Measurements from ENCODE around the gene DNAJB6.
A peak's percentile ranks its signal among the peaks of the same experiment; 100 is the strongest.

DNAJB6 gene

DNA sequence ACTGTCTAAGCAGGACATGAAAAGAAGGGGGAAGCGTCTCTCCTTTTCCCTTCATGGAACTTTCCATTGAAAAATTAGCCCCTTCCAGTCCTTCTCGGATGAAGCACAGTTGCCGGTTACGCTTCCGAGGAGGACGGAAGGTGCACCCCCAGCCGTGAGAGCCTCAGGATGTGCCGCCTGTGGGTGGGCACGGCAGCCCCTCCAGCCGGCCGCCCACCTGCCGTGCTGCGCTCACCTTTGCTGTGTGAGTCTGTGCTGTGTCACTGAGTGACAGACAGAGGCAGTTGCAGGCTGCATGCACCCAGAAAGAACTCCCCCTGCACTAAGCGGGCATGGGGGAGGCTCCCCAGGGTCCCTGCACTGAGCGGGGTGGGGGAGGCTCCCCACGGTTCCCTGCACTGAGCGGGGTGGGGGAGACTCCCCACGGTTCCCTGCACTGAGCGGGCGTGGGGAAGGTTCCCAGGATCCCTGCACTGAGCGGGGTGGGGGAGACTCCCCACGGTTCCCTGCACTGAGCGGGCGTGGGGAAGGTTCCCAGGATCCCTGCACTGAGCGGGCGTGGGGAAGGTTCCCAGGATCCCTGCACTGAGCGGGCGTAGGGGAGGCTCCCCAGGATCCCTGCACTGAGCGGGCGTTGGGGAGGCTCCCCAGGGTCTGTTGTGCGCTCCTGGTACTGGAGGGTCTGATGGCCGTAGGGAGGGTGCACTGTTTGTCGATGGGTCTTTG is 74.2 kb downstream of the DNAJB6 start:
- DNase-seq, result no peak

DNA sequence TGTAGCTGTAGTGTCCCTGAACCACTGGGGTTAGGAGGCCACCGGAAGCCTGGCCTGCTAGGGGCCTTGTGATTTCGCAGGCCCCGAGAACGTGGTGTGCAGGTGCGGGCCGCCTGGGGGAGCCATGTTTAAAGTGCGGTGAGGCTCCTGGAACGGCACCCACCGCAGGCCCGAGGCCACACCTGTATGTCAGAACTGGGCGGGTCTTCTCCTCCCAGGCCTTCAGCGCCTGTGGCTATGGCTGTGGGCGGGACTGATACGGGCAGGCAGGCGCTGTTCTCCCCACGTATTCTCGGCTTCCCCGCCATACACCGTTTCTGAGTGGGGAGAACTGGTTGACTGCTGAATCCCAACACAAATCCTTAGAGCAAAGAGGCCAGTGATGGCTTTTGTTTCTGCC is 74.8 kb downstream of the DNAJB6 start:
- no peak for DNase-seq

DNA sequence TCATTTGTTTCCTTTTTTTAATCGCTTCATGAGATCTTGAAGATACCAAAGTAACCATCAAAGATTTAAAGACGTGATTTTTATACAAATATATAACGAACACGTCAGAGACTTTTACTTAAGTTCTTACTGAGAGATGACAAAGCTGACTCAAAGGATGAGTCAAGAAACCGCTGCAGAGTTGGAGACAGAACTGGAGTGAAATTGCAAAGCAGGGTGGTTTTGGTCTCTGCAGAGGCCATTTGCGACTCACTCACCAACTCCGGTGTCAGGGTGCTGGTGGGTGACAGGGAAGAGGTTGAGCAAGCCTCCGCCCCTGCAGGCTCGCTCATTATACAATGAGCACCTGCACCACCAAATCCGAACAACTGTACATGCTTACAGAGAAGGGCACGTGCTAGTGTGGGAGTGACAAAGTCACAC is 75.2 kb downstream of the DNAJB6 start:
- DNase-seq, result peak; percentile 74

DNA sequence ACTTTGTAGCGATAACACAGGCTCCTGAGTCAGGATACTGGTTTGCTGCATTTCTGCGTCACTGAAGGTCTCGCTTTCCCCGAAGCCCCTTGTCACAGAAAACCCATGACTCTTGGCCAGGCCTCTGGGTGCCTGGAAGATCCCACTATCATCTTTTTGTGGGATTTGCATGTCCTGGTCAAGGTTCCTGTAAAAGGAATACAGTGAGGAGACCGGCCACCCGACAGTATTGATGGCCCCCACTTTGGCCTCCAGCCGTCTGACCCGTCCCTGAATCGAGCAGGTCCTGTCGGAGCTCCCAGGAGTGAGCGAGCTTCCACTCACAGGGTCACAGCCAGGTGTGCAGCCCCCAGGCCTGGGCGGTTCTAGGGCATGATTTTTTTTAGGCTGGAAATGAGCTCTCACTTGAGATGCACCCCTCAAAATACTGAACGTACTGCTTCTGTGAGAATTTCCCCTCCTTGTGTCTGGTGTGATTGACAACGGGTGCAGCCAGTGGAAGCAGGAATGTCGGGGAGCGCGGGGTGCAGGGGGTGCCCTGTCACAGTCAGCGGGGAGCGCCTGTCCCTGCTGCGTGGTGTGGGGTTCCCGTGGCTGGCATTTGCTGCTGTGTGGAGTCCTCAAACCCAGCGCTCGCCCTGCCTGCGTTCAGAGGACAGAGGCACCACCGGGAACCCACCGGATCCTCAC is 75.8 kb downstream of the DNAJB6 start:
- DNase-seq, result no peak

DNA sequence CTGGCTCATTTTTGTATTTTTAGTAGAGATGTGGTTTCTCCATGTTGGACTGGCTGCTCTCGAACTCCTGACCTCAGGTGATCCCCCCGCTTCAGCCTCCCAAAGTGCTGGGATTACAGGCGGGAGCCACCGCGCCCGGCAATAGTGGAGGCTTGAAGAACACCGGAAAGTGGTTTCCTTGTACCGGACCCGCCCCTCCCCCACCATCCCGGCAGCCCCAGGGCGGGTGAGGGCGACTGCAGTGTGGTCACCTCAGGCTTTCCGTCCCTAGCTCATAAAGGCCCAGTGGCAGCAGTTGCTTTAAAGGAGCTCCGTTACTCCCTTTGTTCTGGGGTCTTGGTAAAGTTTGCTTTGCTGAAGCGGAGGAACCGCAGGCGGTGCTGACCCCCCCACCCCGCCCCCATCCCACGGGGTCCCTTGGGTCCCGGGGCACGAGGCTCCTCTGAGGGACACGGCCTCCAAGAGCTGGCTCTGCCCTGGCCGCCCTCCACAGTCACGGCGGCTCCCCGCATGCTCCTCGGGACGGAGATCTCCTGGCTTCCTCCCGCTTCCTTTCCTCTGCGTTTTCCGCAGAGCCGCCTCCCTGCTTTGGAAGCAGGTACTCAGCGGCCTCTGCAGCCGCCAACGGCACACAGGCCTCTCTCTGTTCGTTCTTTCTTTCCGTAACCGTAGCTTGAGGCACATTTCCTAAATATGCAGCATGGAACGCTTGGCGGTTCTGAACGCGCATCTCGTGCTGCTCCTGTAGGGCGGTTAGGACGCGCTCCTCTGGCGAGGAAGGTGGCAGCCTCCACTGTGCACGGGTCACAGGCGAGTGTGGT is 77.3 kb downstream of the DNAJB6 start:
- DNase-seq, result no peak

DNA sequence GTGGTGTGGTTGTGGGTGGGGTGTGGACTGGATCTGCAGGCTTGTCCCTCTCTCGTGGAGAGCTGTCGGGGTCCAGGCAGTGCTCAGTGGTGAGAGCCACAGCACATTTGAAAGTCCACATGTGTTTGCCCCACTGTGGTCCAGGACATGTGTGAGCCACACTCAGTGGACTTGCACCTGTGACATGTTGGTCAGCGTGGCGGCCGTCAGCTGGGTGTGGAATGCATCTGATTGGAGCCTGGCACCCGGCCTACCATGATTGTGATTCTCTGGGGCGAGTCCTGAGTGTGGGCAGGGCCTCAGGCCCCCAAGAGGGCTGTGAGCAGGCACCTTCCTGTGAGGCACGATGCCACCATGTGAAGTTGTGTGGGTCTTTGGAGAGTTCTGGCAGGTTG is 77.9 kb downstream of the DNAJB6 start:
- no peak for DNase-seq

DNA sequence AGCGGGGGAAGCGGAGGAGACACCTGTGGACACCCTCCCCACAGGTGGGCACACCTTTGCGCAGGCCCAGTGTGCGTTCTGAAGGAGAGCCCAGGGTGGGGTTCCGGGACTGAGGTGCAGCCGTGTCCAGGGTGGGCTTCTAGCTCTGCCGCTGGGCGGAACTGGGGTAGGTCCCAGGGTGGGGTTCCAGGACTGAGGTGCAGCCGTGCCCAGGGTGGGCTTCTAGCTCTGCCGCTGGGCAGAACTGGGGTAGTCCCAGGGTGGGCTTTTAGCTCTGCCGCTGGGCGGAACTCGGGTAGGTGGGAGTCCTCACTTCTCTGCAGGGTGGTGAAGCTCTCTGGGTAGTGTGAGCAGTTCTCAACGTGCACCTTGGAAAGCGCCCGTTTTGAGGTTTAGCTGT is 78.7 kb downstream of the DNAJB6 start:
- DNase-seq, result no peak

DNA sequence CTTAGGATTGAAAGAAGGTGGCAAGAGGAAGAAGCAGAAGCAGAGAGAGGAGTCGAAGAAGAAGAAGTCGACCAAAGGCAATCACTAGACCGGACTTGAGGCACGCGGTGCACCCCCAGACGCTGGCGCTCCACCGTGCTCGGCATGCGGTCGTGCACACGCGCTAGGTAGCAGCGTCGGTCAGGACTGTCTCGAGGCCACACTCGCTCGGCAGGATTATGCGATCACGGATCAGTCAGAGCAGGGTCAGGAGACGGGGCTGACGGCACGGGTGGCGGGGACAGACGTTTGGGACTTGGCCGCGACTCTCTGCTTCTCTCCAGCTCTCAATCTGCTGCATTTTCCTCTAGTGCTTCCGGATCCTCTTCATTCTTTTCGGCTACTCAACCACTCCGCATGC is 79.2 kb downstream of the DNAJB6 start:
- no peak for DNase-seq

DNA sequence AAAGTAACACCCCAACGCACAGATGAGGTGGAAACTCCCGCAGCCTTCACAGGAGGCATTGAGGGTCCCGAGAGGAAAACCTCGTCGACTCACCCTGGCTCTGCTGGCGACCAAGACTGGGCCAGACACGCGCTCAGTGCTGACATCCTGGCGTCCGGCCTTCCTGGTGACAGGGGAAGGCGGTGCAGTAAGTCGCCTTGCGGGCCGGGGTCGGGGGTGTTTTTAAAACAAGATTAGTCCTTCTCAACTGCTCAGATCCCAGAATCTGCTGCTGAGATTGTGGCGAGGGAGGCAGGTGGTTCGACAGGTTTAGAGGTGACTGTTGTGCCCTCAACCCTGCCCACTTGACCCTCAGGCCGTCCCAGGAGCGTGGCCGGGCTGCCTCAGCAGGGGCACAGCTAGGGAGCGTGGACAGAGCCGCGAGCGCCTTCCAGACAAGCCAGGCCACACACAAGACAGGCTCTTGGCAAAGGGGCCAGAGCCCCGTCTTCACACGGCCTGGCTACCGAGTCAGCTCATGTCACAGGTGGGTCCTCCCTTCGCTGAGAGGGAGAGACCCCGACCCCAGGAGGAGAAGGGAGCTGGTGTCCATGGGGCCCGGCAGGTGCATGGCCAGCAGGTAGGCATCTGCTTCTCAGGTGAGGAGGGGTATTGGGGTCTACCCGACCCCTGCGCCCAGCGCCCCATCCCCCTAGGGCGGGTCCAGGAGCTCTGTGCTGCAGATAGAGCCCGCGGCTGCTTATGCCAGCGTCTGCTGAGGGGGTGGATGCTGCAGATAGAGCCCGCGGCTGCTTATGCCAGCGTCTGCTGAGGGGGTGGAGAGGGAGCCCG is 81.6 kb downstream of the DNAJB6 start:
- no peak for DNase-seq

DNA sequence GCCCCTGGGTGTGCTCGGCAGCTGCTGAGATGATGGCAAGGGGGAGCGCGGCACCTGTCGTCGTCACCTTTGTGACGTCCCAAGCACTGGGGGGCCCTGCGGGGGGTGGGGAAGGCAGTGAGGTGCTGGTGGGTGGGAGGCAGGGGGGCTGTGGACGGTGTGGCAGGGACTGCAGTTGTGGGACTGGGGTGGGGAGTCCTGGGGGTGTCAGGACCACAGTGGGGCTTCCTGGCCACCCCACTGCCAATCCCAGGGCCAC is 82.2 kb downstream of the DNAJB6 start:
- no peak for DNase-seq

DNA sequence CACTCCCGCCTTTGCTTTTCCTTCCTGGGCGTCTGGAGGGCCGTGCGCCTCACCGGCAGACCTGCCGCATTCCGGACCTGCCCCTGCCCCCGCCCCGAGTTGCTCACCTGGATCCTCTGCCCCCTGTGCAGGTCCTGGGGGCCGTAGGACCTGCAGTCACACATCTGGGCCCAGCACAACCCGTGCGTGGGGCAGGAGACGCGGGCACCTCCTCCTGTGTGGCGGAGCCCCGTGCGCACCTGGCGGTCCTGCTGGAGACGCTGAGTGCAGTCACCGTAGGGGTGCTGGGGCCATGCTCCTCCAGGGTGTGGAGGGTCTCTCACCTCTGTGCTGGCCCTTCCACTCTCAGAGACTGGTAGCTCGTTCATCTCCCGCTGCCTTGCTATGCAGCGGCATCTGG is 85.5 kb downstream of the DNAJB6 start:
- DNase-seq, result no peak

DNA sequence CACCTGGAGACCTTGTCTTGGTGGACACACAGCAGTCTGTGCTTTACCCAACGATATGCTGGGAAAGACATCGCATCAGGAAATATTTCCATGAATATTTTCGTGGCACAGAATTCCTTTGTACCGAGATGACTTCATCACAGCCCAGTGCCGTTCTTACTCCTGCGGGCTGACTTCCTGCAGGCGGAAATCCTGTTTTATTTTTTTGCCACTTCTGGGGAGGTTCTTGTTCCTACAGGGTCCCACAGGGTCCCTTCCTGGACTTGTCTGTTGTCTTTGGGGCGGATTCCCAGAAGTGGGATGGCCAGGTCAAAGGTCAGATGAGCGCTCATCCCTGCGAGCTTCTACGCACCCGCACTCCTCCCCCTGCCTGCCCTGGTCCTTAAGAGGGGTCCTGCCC is 86.5 kb downstream of the DNAJB6 start:
- peak; percentile 36 for DNase-seq

DNA sequence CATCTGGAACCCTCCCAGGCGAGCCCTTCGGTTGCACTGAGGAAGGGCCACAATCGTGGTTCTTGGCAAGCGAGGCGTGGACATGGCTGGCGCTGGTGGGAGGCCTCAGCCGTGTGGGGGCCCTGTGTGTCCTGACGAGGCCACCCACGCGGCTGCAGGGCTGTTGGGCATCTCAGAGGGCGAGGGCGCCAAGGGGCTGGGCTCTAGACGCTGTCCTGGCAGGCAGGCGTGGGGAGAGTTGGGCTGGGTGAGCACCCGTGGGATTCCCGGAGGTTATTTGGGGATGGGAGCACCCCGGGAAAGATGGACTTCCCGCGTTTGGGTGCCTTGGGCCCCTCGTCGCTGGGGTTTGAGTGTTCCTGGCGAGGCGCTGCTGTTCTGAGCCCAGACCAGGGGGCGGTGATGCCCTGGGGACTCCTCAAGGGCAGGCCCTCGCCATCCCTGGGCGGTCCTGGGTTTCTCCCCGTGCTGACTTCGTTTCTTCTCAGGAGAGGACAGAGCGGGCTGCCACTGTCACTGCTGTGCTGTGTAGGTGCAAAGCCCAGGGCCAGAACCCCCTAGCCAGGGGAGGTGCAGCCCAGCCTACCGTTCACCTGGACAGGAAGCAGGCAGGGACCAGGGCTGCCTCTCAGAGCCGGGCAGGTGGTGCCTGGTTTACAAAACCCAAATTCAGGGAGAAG is 87.2 kb downstream of the DNAJB6 start:
- DNase-seq, result no peak

DNA sequence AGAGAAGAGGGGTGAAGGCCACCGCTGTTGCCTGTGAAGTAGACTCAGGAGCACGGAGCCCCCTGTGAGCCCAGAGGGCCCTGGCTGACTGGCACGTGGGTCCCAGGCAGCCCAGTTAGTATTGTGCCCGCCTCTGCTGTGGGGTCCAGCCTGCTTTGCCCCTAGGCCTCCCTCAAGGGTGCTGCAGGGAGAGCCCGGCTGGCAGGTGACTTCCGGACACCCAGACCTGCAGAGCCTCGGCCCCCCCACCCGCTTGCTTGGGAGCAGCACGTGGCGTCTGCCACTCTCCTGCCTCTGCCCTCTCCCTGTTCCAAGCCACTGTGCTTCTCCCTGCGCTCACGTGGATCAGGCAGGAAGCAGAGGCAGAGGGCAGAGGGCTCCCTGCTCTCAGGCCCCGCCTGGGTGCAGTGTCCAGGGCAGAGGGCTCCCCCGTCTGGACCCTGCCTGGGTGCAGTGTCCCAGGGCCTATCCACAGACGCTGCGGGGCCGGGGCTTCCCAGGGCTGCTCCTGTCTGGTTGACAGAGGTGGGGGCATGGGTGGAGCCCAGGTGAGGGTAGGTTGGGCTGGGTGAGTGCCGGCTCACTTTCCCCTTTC is 88.4 kb downstream of the DNAJB6 start:
- DNase-seq, result no peak

DNA sequence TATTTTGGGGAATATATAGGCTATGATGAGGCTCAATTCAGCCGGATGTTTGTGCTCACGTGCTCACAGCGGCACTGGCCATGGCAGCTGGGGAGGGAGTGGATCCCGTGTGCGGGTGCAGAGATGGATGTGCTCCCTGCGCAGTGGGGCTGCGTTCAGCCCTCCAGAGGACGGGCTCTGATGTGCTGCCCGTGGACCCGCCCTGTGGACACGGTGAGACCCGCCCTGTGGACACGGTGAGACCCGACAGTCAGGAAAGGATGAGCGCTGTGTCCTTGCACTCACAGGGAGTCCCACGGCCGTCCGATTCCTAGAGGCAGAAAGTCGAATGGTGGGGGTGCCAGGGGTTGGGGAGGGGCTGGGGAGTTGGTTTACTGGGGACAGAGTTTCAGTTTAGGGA is 89.0 kb downstream of the DNAJB6 start:
- no peak for DNase-seq

DNA sequence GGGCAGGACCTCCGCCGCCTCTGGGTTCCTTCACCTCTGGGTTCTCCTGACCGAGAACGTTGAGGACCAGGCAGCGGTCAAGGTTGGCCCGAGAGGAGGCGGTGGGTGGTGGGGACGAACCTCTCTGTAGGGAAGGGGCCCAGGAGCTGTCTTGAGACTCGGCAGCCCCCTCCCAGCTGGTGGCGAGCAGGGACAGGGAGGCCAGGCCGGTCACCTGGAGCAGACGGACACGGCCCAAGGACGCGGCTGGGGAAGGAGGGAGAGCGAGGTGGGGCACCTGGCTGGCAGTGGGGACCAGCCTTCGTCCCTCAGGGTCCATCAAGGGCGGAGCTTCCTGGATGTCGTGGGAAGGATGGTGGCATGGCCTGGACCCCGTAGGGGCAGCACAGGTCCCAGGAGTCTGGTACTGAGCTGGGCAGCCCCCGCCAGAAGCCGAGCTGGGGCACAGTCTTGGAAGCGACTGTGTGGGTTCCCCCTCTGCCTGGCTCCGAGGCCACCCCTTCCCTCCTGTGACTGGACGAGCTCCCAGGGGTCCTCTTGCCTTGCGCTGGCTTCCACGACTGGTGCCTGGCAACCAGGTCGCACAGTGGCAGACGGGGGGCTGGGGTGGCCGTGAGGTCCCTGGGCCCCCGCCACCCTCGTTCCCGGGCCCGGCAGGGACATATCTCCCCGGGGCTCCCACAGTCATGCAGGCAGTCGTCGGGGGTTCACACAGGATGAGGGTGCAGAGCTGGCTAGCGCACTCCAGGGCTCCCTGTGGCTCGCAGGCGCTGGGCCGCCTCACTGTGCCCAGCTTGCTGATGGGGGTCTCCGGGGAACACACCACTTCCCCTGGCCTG is 89.9 kb downstream of the DNAJB6 start:
- no peak for DNase-seq

DNA sequence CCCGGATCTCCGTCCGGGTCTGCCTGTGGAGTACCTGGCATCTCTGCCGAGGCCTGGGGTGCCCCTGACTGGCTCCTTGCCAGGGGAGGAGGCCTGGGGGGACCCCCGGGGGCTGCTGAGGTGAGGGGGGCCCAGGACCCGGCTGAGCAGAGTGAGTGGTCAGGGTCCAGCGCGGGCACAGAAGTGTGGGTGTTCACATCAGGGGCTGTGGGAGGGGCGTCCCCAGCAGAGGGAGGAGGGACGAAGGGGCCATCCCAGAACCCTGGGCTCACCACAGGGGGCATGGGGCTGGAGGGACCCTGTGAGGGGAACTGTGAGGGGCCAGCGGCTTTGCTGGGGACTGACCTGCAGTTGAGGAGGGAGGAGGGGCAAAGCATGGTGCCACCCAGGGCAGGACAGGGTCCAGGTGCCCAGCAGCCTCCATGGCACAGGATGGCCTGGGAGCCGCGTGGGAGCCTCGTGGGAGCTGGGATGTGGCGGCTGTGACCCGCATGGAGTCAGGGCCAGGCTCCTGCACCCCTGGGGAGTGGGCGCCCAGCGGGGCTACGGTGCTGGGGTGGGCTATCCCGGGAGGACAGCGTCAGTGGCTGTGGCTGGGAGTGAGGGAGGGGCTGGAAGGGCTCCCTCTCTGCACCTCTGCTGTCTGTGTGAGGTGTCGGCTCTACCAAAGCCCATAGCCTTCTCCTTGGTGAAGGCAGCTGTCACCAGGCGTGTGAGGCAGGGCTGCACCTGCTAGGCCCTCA is 91.2 kb downstream of the DNAJB6 start:
- no peak for DNase-seq

DNA sequence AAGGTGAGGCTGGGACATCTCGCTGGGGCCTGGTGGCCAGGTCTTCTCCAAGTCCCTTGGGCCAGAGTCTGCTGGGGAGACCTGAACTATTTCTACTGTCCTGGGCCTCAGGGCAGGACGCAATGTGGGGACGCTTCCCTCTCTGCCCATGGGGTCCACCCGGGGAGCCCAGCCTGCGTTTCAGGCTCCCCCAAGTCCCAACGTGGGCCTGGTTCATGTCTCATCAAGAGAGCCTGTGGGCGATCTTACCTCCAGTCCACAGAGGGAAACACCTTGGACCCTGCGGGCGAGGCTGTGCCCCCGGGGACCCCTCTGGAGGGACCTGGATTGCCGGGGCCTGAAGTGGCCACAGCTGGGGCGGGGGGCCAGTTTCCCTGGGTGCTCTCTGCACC is 91.7 kb downstream of the DNAJB6 start:
- DNase-seq, result no peak

DNA sequence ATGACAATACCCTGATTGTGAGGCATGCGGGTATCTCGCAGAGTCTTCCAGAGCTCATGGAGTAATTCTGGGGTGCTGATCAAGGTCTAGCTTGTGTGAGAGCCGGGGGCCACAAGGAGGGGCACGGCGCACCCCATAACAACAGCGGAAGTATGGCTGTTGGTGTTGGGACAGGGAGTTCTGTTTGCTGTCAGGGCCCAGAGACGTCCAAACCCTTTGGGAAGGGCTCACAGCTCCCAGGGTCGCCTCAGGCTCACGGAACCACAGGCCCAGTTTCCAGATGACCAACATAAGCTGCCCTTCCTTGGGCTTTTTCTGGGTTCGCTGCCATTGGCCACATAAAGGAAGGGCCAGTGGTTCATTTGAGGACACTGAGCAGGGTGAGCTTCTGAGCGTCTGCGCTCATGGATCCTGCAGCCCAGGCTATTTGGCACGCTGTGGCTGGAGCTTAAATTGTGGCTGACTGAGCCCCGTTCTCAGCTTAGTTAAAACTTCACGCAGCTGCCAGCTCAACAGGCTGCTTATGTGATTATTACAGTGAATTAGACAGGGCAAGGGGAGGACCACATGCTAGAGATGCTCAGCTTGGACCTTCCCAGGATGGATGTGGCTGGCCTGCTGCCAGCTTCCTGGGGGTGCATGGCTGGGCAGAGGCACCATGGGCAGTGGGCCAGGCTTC is 92.3 kb downstream of the DNAJB6 start:
- no peak for DNase-seq
